CD1c-positive myeloid dendritic cell (primary cell): ENCODE measurements around the gene FBXO46.
"Not testable (repeated sequence)": the region's sequence is repeated elsewhere in the genome, so short reads cannot be mapped to it uniquely, and the experiment has no call there.

Source experiments
- DNase-seq: peaks from one replicate; pipeline ENCODE4 v3.0.0-alpha.2; 2016; ENCODE audit errors: extremely low spot score

Gene FBXO46

GRCh38 chr19:45766296-45766868, 35.7 kb upstream of the FBXO46 start:
- DNase-seq: no peak

GRCh38 chr19:45765702-45766295, 35.1 kb upstream of the FBXO46 start:
- no peak for DNase-seq

- no peak for DNase-seq
Measured at GRCh38 chr19:45764945-45765701, 34.4 kb upstream of the FBXO46 start.

GRCh38 chr19:45764475-45764874, 33.8 kb upstream of the FBXO46 start:
- no peak for DNase-seq

GRCh38 chr19:45763691-45764294, 33.1 kb upstream of the FBXO46 start:
- no peak for DNase-seq

- no peak for DNase-seq
Measured at GRCh38 chr19:45762870-45763631, 32.4 kb upstream of the FBXO46 start.

- DNase-seq: no peak
Measured at GRCh38 chr19:45761714-45762113, 31.0 kb upstream of the FBXO46 start.

GRCh38 chr19:45758921-45759320, 28.2 kb upstream of the FBXO46 start:
- DNase-seq: no peak

GRCh38 chr19:45757695-45758094, 27.0 kb upstream of the FBXO46 start:
- DNase-seq: no peak

GRCh38 chr19:45754323-45754722, 23.6 kb upstream of the FBXO46 start:
- DNase-seq: no peak

- DNase-seq: no peak
Measured at GRCh38 chr19:45753548-45753947, 22.9 kb upstream of the FBXO46 start.

- no peak for DNase-seq
Measured at GRCh38 chr19:45752639-45753038, 21.9 kb upstream of the FBXO46 start.

GRCh38 chr19:45751483-45751882, 20.8 kb upstream of the FBXO46 start:
- DNase-seq: not testable (repeated sequence)

GRCh38 chr19:45747513-45747912, 16.8 kb upstream of the FBXO46 start:
- DNase-seq: no peak

GRCh38 chr19:45746866-45747265, 16.2 kb upstream of the FBXO46 start:
- no peak for DNase-seq

GRCh38 chr19:45745606-45746005, 14.9 kb upstream of the FBXO46 start:
- DNase-seq: no peak

- no peak for DNase-seq
Measured at GRCh38 chr19:45742969-45743368, 12.3 kb upstream of the FBXO46 start.

- peak; percentile 28 for DNase-seq
Measured at GRCh38 chr19:45739498-45740439, 9.1 kb upstream of the FBXO46 start.

GRCh38 chr19:45733160-45733810, 2.6 kb upstream of the FBXO46 start, which contains the start of gene MEIOSIN:
Gene MEIOSIN, plus strand, starts transcription at chr19:45733439. Its CDS starts 1,938 bp downstream, at chr19:45735377.
- no peak for DNase-seq

GRCh38 chr19:45729800-45730290, 851 bp downstream of the FBXO46 start:
- peak; percentile 47 for DNase-seq
